Uterus (tissue), 4 donors: ENCODE data around the gene NOP14. TPM values are rescaled to one million over a fixed set of nuclear protein-coding genes. Genes with fewer than 3 reads are reported as not detected.

Experiments
- DNase-seq, 2 donors: peaks; one replicate each; pipeline ENCODE4 v3.0.0-alpha.2; 2019 to 2020
- H3K27ac ChIP-seq, 2 donors: fragments of 200-600 bp; sonication (generic); 1 replicate in 1 of 2; 2 replicates in 1 of 2; pipeline ENCODE4 v1.5.1; 2016 to 2018
- H3K27me3 ChIP-seq, 2 donors: fragments of 200-600 bp; sonication (generic); one replicate each; pipeline ENCODE4 v1.5.1; 2018 to 2019; ENCODE audit warnings: control low read depth in 1 of 2
- H3K36me3 ChIP-seq, 2 donors: fragments of 200-600 bp; sonication (generic); one replicate each; pipeline ENCODE4 v1.5.1; 2019; ENCODE audit warnings: control low read depth in 1 of 2
- H3K4me1 ChIP-seq, 2 donors: fragments of 200-600 bp; sonication (generic); one replicate each; pipeline ENCODE4 v1.5.1; 2018 to 2019; ENCODE audit warnings: control low read depth in 1 of 2
- H3K4me3 ChIP-seq, 2 donors: fragments of 200-600 bp; sonication (generic); 1 replicate in 1 of 2; 2 replicates in 1 of 2; pipeline ENCODE4 v1.5.1; 2018 to 2019; ENCODE audit warnings: mild to moderate bottlenecking in 1 of 2
- H3K9me3 ChIP-seq, 2 donors: fragments of 200-600 bp; sonication (generic); one replicate each; pipeline ENCODE4 v1.5.1; 2019; ENCODE audit warnings: control low read depth in 1 of 2
- POLR2A ChIP-seq, 2 donors: fragments of 450-650 bp; IDR thresholded peaks; one replicate each; pipeline ENCODE4 v1.6.1; 2016; ENCODE audit warnings: antibody characterized with exemption in 2 of 2, mild to moderate bottlenecking in 1 of 2, moderate library complexity in 1 of 2
- intact Hi-C: fragments of 100-400 bp; cut with DNase I; formaldehyde crosslinking; loops from one replicate; pipeline ENCODE4 v1.15.1; 2023; ENCODE audit warnings: low total_unique reads
- total RNA-seq, 4 donors: library from RNA; depleted of rRNA in 3 of 4; stranded (reverse); fragments of >200 nt in 3 of 4; gene quantifications; one replicate each; pipeline versions ENCODE4 v1.1.0 to v1.2.4, GENCODE V29; 2014 to 2023
- TF ChIP-seq, protein P1 (sequence below), 4 experiments: fragments of 200-600 bp in 2 of 4; fragments of 450-650 bp in 2 of 4; sonication (generic) in 2 of 4; IDR thresholded peaks; one replicate each; pipeline ENCODE4 v1.5.1; 2016 to 2019; ENCODE audit warnings: antibody characterized with exemption in 4 of 4, mild to moderate bottlenecking in 2 of 4, moderate library complexity in 1 of 4
- donor health status: DM: yes; HTN: yes; CAD: no.

NOP14 gene
- total RNA-seq, 4 donors from 2014 or later = 2.0 to 22.5 (median 13.0) TPM

- no peaks in the 10 kb centered on the region for H3K27me3 ChIP-seq
- no peaks in the 10 kb centered on the region for H3K36me3 ChIP-seq
- H3K4me1 ChIP-seq = peaks cover 0 to 6% of the 10 kb centered on the region in 2 donors
- no peak for TF ChIP-seq POLR2A (IDR thresholded peaks at IDR 0.05)
- TF ChIP-seq, protein P1, sequence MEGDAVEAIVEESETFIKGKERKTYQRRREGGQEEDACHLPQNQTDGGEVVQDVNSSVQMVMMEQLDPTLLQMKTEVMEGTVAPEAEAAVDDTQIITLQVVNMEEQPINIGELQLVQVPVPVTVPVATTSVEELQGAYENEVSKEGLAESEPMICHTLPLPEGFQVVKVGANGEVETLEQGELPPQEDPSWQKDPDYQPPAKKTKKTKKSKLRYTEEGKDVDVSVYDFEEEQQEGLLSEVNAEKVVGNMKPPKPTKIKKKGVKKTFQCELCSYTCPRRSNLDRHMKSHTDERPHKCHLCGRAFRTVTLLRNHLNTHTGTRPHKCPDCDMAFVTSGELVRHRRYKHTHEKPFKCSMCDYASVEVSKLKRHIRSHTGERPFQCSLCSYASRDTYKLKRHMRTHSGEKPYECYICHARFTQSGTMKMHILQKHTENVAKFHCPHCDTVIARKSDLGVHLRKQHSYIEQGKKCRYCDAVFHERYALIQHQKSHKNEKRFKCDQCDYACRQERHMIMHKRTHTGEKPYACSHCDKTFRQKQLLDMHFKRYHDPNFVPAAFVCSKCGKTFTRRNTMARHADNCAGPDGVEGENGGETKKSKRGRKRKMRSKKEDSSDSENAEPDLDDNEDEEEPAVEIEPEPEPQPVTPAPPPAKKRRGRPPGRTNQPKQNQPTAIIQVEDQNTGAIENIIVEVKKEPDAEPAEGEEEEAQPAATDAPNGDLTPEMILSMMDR (IDR thresholded peaks at IDR 0.05) = no peak
- no peak overlapping the region for H3K27ac ChIP-seq
- H3K9me3 ChIP-seq = no peaks in the 10 kb centered on the region
- intact Hi-C loops = no loop called here
- DNase-seq = no peak
- no peak overlapping the region for H3K4me3 ChIP-seq
Measured at GRCh38 chr4:2965262-2965661, 2.1 kb upstream of the NOP14 start.

GRCh38 chr4:2964706-2965258 lies 1.6 kb upstream of the NOP14 start:
- Histone ChIP-seq H3K9me3 (no peaks in the 10 kb centered on the region), H3K27ac (no peak overlapping the region), H3K27me3 (no peaks in the 10 kb centered on the region), H3K4me1 (peaks cover 0 to 6% of the 10 kb centered on the region in 2 donors), H3K4me3 (no peak overlapping the region), H3K36me3 (no peaks in the 10 kb centered on the region)
- intact Hi-C loops = no loop called here
- no peak for TF ChIP-seq POLR2A (IDR thresholded peaks at IDR 0.05)
- TF ChIP-seq, protein P1 (IDR thresholded peaks at IDR 0.05) = no peak
- DNase-seq = no peak

- H3K9me3 ChIP-seq = no peaks in the 10 kb centered on the region
- H3K36me3 ChIP-seq = no peaks in the 10 kb centered on the region
- H3K4me3 ChIP-seq = peak overlapping the region; percentile 70 to 86
- intact Hi-C loops = no loop called here
- peak overlapping the region; percentile 70 to 77 for H3K27ac ChIP-seq
- no peaks in the 10 kb centered on the region for H3K27me3 ChIP-seq
- TF ChIP-seq POLR2A (IDR thresholded peaks at IDR 0.05) = no peak
- TF ChIP-seq, protein P1 (IDR thresholded peaks at IDR 0.05) = no peak
- peak in 1 of 2 donors; percentile 54 for DNase-seq
- peaks cover 0 to 6% of the 10 kb centered on the region in 2 donors for H3K4me1 ChIP-seq
Measured at GRCh38 chr4:2963966-2964471, 813 bp upstream of the NOP14 start.

GRCh38 chr4:2962614-2963174 lies 512 bp downstream of the NOP14 start:
- Histone ChIP-seq H3K9me3 (no peaks in the 10 kb centered on the region), H3K27me3 (no peaks in the 10 kb centered on the region), H3K27ac (peak overlapping the region; percentile 62 to 77), H3K36me3 (no peaks in the 10 kb centered on the region), H3K4me3 (peak overlapping the region; percentile 70 to 86), H3K4me1 (peaks cover 0 to 6% of the 10 kb centered on the region in 2 donors)
- DNase-seq = no peak
- intact Hi-C loops = no loop called here
- TF ChIP-seq, protein P1 (IDR thresholded peaks at IDR 0.05) = no peak

- H3K27me3 ChIP-seq = no peaks in the 10 kb centered on the region
- peaks cover 0 to 6% of the 10 kb centered on the region in 2 donors for H3K4me1 ChIP-seq
- TF ChIP-seq, protein P1 (IDR thresholded peaks at IDR 0.05) = no peak
- TF ChIP-seq POLR2A (IDR thresholded peaks at IDR 0.05) = no peak
- H3K9me3 ChIP-seq = no peaks in the 10 kb centered on the region
- H3K27ac ChIP-seq = peak overlapping the region in 1 of 2 donors; percentile 62
- peak overlapping the region; percentile 70 to 86 for H3K4me3 ChIP-seq
- no peak for DNase-seq
- intact Hi-C loops = no loop called here
- H3K36me3 ChIP-seq = no peaks in the 10 kb centered on the region
Measured at GRCh38 chr4:2961811-2962441, 1.3 kb downstream of the NOP14 start.
